ENCODE data around the gene TCF20.

Gene TCF20

DNA sequence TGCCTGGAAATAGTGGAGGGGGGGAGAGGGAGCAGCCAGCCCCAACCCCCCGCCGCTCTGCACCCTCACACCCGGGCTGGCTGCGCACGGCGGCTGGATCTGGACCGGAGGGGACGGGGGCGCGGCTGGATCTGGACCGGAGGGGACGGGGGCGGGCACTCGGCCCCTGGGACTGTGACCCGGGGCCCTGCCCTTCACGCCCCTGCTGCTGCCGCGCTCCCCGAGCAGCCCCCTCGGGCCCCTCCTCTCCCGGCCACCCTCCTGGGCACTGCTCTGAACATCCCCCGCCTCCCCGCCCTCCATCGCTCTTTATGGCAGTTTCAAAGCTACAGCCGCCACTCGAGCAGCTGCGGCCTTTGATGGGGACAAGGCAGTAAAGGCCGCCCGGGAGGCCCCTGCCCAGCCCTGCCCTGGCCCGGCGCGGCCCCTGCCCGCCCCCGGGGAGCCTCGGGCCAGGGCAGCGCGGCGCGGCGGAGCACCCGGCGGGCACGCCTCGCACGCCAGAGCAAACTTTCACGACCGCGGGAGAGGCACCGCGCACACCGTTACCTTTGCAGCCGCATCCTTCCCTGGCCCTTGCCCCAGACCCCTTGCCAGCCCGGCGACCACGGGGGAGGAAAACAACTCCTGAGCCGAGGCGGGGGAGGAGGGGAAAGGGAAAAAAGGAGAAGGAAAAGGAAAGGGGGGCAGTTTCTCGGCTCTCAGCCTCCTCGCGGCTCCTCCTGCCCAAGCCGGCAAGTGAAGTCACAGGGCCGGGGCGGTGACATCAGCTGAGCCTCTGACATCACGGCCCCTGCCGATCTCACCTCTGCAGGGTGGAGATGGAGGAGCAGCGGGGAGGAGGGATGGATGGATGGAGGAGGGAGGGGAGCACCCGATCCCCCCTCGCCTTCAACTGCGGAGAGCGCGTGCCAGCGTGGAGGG lies 13.1 kb upstream of the TCF20 start:
- H3K9me3 ChIP-seq (ENCODE audit: severe bottlenecking): no peaks in the 10 kb centered on the region
- H3K4me3 ChIP-seq (ENCODE audit: severe bottlenecking): no peak overlapping the region
- H3K4me1 ChIP-seq (ENCODE audit: insufficient read depth, poor library complexity, severe bottlenecking): no peaks in the 10 kb centered on the region
- TF ChIP-seq, protein P1, sequence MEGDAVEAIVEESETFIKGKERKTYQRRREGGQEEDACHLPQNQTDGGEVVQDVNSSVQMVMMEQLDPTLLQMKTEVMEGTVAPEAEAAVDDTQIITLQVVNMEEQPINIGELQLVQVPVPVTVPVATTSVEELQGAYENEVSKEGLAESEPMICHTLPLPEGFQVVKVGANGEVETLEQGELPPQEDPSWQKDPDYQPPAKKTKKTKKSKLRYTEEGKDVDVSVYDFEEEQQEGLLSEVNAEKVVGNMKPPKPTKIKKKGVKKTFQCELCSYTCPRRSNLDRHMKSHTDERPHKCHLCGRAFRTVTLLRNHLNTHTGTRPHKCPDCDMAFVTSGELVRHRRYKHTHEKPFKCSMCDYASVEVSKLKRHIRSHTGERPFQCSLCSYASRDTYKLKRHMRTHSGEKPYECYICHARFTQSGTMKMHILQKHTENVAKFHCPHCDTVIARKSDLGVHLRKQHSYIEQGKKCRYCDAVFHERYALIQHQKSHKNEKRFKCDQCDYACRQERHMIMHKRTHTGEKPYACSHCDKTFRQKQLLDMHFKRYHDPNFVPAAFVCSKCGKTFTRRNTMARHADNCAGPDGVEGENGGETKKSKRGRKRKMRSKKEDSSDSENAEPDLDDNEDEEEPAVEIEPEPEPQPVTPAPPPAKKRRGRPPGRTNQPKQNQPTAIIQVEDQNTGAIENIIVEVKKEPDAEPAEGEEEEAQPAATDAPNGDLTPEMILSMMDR (IDR thresholded peaks at IDR 0.05; ENCODE audit: poor library complexity, severe bottlenecking): no peak
- H3K27me3 ChIP-seq (ENCODE audit: insufficient read depth, poor library complexity, severe bottlenecking): peaks cover 18% of the 10 kb centered on the region
- H3K27ac ChIP-seq (ENCODE audit: poor library complexity, severe bottlenecking): no peak overlapping the region
- H3K36me3 ChIP-seq (ENCODE audit: low read depth): no peaks in the 10 kb centered on the region
- DNase-seq (ENCODE audit: low spot score) (peak; percentile 32), ATAC-seq (ENCODE audit: low read depth) (no peak)

DNA sequence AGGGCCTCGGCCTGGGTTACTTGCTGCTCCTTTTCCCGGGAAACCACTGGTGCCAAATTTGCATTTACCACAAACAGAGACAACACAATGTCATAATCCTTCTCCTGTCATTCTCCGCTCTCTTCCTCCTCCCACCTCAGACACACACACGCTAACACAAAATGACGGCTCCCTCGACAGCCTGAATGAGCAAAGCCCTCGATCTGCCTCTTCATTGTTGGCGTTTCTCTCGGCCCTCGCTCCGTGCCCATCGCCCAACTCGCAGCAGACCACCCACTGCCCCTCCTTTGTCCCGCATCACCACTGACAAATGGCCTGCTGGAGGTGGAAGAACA lies 12.5 kb upstream of the TCF20 start:
- peaks cover 18% of the 10 kb centered on the region for H3K27me3 ChIP-seq (ENCODE audit: insufficient read depth, poor library complexity, severe bottlenecking)
- DNase-seq (ENCODE audit: low spot score): no peak

DNA sequence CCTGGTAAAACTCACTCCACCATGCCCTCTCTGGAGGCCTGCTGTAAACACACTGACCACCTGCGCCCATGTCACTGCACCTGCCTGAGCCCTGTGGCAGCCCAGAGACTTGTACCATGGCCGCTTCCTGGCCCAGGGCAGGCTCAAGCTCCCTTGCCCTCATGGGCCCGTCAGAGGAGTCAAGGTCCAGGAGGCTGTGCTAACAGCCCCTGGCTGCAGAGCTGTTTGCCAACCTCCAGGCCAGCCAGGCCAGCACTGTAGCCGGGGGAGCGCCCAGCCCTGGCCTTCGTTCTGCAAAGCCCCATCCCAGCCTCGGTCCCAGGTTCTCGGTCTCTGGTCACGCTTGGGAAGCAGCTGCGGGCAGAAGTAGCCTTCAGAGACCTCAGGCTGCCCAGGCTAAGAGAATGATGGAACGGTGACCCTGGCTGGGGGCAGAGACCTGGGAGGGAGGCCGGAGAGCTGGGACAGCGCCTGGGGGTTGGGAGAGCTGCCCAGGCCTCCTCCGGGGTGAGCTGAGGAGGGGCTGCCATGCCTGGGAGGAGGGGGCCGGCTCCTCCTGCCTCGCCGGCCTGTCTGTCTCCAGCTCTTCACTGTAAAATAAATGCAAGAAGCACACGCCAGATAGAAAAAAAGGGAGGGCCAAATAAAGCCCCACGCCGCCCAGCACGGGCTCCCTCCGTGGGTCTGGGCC lies 11.9 kb upstream of the TCF20 start:
- ATAC-seq (ENCODE audit: low read depth) (no peak; the same call in 2 of the 3 replicates), DNase-seq (ENCODE audit: low spot score) (peak; percentile 51)
- TF ChIP-seq, protein P1 (IDR thresholded peaks at IDR 0.05; ENCODE audit: poor library complexity, severe bottlenecking): no peak
- no peak overlapping the region for H3K27ac ChIP-seq (ENCODE audit: poor library complexity, severe bottlenecking)
- peaks cover 18% of the 10 kb centered on the region for H3K27me3 ChIP-seq (ENCODE audit: insufficient read depth, poor library complexity, severe bottlenecking)
- no peaks in the 10 kb centered on the region for H3K4me1 ChIP-seq (ENCODE audit: insufficient read depth, poor library complexity, severe bottlenecking)
- H3K9me3 ChIP-seq (ENCODE audit: severe bottlenecking): no peaks in the 10 kb centered on the region
- H3K4me3 ChIP-seq (ENCODE audit: severe bottlenecking): no peak overlapping the region
- no peaks in the 10 kb centered on the region for H3K36me3 ChIP-seq (ENCODE audit: low read depth)

More for the DNA sequence above, 12.5 kb upstream of the TCF20 start:
- TF ChIP-seq, protein P1 (IDR thresholded peaks at IDR 0.05; ENCODE audit: poor library complexity, severe bottlenecking): no peak
- H3K4me3 ChIP-seq (ENCODE audit: severe bottlenecking): no peak overlapping the region
- H3K27ac ChIP-seq (ENCODE audit: poor library complexity, severe bottlenecking): no peak overlapping the region
- H3K9me3 ChIP-seq (ENCODE audit: severe bottlenecking): no peaks in the 10 kb centered on the region
- ATAC-seq (ENCODE audit: low read depth): no peak
- H3K36me3 ChIP-seq (ENCODE audit: low read depth): no peaks in the 10 kb centered on the region
- H3K4me1 ChIP-seq (ENCODE audit: insufficient read depth, poor library complexity, severe bottlenecking): no peaks in the 10 kb centered on the region

DNA sequence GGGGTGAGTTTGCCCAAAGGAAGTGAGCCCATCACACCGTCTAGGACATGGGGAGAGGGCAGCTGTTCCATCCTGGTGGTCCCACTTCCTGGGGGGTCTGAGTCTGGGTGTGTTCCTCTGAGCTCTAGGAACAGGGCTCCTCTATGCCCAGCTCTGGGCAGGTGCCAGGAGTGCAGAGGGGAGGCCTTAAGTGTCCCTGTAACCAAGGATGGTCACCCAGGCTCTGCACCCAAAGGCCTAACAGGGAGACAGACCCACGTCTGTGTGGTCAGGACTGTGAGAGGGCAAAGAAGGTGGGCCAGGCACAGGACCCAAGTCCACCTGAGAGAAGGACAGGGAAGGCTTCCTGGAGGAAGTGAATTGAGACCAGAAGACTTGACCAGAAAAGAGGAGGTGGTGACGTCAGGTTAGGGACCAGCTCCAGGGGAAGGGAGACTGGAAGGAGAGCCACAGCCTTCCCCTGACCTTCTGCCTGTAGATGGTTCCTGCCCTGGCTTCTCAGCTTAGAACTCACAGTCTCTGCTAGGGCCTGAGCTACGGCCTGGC lies 11.3 kb upstream of the TCF20 start:
- no peak for ATAC-seq (ENCODE audit: low read depth)
- peaks cover 18% of the 10 kb centered on the region for H3K27me3 ChIP-seq (ENCODE audit: insufficient read depth, poor library complexity, severe bottlenecking)

More for the DNA sequence above, 11.3 kb upstream of the TCF20 start:
- no peak overlapping the region for H3K27ac ChIP-seq (ENCODE audit: poor library complexity, severe bottlenecking)
- H3K4me3 ChIP-seq (ENCODE audit: severe bottlenecking): no peak overlapping the region
- TF ChIP-seq, protein P1 (IDR thresholded peaks at IDR 0.05; ENCODE audit: poor library complexity, severe bottlenecking): no peak
- no peaks in the 10 kb centered on the region for H3K4me1 ChIP-seq (ENCODE audit: insufficient read depth, poor library complexity, severe bottlenecking)
- DNase-seq (ENCODE audit: low spot score): peak; percentile 11
- H3K36me3 ChIP-seq (ENCODE audit: low read depth): no peaks in the 10 kb centered on the region
- no peaks in the 10 kb centered on the region for H3K9me3 ChIP-seq (ENCODE audit: severe bottlenecking)

All from RWPE2 (cell line).